HG02571 (cell line): ENCODE data around the gene TNK1.
"Not testable (repeated sequence)": the region's sequence is repeated elsewhere in the genome, so short reads cannot be mapped to it uniquely, and the experiment has no call there.

Source experiments
- ATAC-seq: cut with Tn5 transposase; IDR thresholded peaks from one replicate; pipeline ENCODE4 v1.9.1; 2021; ENCODE audit warnings: mild to moderate bottlenecking, moderate library complexity; ENCODE audit not compliant: unreplicated experiment

The TNK1 gene

GRCh38 chr17:7354262-7354843, 26.5 kb upstream of the TNK1 start:
- no peak for ATAC-seq

GRCh38 chr17:7355053-7355452, 25.8 kb upstream of the TNK1 start, which contains the start of gene TMEM95:
TSS of gene TMEM95 (plus strand) at chr17:7355156. CDS start at chr17:7355205, 49 bp downstream.
- no peak for ATAC-seq

DNA sequence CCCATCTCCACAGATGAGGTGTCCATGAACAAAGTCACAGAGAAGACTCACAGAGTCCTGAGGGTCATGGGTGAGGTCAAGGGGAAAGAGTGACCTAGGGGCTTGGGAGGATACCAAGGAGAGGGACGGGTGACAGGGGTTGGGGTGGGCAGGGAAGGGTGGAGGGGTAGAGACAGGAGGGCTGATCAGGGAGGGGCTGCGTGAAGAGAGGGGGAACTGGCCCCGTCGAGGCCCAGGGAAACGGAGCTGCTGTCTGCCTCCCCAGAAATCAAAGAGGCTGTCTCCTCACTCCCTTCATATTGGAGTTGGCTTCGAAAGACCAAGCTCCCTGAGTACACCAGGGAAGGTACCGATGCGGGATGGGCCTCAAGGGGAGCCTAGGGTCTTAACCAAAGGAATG, 25.3 kb upstream of the TNK1 start:
- ATAC-seq = no peak

DNA sequence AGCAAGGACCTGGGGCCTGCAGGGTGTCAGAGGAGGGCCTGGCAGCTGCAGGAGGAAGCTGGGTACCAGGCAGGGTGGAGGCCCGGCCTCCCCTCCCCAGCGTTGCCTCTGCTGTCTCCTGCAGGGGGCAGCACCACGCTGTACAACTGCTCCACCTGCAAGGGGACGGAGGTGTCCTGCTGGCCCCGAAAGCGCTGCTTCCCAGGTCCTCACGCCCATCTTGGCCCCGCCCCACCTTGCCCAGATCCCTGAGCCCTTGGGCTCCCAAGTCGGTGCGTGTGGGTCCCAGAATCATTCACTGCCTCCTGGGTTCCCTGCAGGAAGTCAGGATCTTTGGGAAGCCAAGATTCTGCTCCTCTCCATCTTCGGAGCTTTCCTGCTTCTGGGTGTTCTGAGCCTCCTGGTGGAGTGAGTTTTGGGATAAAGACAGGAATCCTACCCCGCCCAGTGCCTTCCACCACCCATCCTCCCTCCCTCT, 24.8 kb upstream of the TNK1 start:
- no peak for ATAC-seq

- no peak for ATAC-seq
These were observed 24.1 kb upstream of the TNK1 start for GRCh38 chr17:7356756-7357155.

- ATAC-seq = no peak
These were observed 23.5 kb upstream of the TNK1 start for GRCh38 chr17:7357381-7357780.

DNA sequence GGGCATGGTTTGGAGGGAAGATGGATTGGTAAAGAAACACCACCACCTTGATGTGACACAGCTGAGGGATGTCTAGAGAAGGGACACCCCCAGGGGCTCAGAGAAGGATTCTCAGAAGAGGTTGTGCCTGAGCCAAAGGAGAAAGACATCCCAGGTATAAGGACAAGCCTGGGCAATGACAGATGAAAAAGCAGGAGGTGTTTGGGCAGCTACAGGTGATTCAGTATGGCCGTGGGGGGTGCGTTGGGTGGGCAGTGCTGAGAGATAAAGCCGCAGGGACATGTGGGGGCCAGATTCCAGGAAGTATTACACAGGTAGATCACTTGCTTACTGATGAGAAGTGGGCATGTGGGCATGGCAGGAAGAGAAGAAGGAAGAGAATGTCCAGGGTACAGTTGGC, 19.0 kb upstream of the TNK1 start:
- ATAC-seq = no peak

DNA sequence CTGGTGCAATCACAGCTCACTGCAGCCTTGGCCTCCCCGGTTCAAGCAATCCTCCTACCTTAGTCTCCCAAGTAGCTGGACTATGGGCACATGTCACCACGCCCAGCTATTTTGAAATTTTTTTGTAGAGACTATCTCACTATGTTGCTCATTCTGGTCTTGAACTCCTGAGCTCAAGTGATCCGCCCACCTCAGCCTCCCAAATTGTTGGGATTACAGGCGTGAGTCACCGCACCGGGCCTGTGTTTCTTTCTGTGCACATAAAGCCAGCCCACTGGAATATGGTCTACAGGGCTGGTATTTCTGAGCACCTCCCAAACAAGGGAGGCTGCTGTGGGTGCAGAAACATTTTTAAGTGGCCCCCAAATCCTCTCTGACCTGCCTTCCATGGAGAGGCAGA, 17.6 kb upstream of the TNK1 start:
- ATAC-seq = no peak

DNA sequence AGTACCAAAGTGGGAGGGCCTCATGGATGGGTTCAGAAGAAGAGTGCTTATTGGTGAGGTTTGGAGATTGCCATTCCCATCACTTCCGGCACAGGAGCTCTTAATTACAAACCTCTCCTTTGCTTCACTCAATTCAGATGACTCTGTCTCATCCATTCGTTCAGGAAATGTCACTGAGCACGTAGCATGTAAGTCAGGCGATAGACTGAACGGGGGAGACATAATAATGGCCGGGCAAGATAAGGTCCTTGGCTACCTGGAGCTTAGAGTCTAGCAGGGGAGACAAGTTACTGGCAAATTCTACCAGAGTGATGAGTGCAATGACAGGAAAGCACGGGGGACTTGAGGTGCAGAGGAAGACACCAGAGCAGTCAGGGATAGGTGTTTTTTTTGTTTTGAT, 14.9 kb upstream of the TNK1 start:
- not testable (repeated sequence) for ATAC-seq

DNA sequence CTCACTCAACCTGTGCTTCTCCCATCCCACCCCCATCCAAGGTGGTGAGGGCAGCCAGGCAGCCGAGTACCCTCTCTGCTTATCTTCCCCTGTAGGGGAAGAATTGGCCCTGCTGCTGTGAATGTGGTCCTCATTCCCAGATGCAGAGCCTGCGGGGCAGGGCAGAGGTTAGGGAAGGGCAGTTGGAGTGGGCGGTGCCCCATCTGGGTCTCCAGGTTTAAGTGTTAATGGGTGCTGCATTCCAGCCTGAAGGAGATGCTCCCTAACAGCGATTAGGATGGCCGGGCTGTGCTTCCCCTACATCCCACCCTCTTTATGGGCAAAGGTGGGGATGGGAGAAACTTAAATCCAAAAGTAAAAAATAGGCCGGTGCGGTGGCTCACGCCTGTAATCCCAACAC, 13.8 kb upstream of the TNK1 start:
- no peak for ATAC-seq

- ATAC-seq = no peak
These were observed 12.8 kb upstream of the TNK1 start for GRCh38 chr17:7367918-7368598.

DNA sequence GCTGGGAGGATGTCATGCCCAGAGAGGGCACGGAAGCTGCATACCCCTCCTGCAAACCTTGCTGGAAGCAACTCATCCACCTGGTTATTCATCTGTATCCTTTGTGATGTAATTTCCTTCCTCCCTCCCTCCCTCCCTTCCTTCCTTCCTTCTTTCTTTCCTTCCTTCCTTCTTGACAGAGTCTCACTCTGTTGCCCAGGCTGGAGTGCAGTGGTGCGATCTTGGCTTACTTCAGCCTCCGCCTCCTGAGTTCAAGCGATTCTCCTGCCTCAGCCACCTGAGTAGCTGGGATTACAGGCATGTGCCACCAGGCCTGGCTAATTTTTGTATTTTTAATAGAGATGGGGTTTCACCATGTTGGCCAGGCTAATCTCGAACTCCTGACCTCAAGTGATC, 12.3 kb upstream of the TNK1 start:
- not testable (repeated sequence) for ATAC-seq

- ATAC-seq = no peak
These were observed 11.1 kb upstream of the TNK1 start for GRCh38 chr17:7369825-7370224.

DNA sequence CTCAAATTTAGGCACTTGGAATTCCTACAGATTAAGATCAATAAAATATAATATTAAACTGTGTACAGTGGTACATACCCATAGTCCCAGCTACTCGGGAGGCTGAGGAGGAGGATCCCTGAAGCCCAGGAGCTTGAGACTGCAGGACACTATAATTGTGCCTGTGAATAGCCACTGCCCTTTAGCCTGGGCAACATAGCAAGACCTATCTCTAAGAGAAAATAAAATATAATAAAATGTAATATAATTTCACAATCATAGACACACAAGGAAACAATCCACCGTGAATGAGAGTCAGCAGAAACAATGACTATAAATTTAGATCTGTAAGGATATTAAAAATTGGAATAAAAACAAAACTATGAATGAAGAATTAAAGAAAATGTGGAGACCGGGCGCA, 10.0 kb upstream of the TNK1 start:
- ATAC-seq = no peak

- no peak for ATAC-seq
These were observed 6.5 kb upstream of the TNK1 start for GRCh38 chr17:7374353-7374752.

GRCh38 chr17:7379134-7379533, 1.8 kb upstream of the TNK1 start:
- no peak for ATAC-seq

GRCh38 chr17:7380321-7380720, 568 bp upstream of the TNK1 start:
- ATAC-seq = no peak

GRCh38 chr17:7382901-7383300, 2.0 kb downstream of the TNK1 start:
- ATAC-seq = no peak

- ATAC-seq = no peak
These were observed 2.5 kb downstream of the TNK1 start for GRCh38 chr17:7383371-7383741.

DNA sequence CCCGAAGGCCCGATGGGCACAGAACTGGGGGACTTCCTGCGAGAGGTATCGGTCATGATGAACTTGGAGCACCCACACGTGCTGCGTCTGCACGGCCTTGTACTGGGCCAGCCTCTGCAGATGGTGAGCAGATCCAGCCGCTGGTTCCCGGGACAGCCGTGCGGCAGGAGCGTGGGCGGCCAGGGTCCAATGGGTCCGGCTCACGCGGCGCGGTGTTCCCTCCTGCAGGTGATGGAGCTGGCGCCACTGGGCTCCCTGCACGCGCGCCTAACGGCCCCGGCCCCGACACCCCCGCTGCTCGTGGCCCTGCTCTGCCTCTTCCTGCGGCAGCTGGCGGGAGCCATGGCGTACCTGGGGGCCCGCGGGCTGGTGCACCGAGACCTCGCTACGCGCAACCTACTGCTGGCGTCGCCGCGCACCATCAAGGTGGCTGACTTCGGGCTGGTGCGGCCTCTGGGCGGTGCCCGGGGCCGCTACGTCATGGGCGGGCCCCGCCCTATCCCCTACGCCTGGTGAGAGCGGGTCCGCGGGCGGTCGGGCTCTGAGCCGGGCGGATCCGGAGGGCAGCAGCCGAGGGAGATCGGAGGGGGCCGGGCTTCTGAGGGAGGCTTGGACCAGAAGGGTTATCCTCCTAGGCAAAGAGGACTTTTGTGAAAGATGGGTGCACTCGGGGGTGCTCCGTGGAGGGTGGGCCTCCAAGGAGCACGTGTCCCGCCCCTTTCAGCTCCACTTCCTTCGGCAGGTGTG, 3.0 kb downstream of the TNK1 start:
- ATAC-seq = no peak

DNA sequence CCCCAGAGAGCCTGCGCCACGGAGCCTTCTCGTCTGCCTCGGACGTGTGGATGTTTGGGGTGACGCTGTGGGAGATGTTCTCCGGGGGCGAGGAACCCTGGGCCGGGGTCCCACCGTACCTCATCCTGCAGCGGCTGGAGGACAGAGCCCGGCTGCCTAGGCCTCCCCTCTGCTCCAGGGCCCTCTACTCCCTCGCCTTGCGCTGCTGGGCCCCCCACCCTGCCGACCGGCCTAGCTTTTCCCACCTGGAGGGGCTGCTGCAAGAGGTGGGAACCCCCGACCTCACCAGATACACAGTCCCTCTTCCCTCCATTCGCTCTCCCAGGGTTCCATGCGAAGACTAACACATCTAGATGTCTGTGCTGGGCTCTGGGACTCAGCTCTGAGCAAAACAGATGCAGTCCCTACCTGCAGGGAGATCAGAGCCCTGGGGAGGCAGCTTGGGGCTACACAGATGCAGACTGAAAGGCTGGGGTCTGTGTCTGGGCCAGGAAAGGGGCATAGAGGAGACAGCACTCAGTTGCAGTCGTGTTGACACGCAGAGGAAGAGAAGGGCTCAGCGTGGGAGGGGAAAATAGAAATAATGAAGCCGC, 3.7 kb downstream of the TNK1 start:
- ATAC-seq = no peak

GRCh38 chr17:7388856-7389255, 8.0 kb downstream of the TNK1 start:
- no peak for ATAC-seq
